Activated naive CD4-positive, alpha-beta T cell treated with anti-CD3 and anti-CD28 coated beads, Interleukin-2, amount 50 U/mL, for 24 hours (primary cell): ENCODE measurements around the gene LANCL1.

ENCODE experiments used
- H3K27ac Mint-ChIP-seq: one replicate; pipeline ENCODE4 v1.8.0; 2021; ENCODE audit warnings: mild to moderate bottlenecking, mixed read lengths
- H3K27me3 Mint-ChIP-seq: one replicate; pipeline ENCODE4 v1.8.0; 2021; ENCODE audit warnings: mixed read lengths
- H3K36me3 Mint-ChIP-seq: one replicate; pipeline ENCODE4 v1.8.0; 2021; ENCODE audit warnings: mixed read lengths
- H3K4me1 Mint-ChIP-seq: one replicate; pipeline ENCODE4 v1.8.0; 2021; ENCODE audit warnings: mixed read lengths
- H3K4me3 Mint-ChIP-seq: one replicate; pipeline ENCODE4 v1.8.0; 2021; ENCODE audit warnings: mild to moderate bottlenecking, mixed read lengths
- H3K9me3 Mint-ChIP-seq: one replicate; pipeline ENCODE4 v1.8.0; 2021; ENCODE audit warnings: mixed read lengths

Gene LANCL1

GRCh38 chr2:210476194-210477128 lies at the start of gene LANCL1:
Gene LANCL1 (minus strand): TSS chr2:210476759. CDS start chr2:210476396, 363 bp downstream.
- peak within 1 kb of the TSS; percentile 98 for H3K27ac Mint-ChIP-seq
- H3K27me3 Mint-ChIP-seq = no peaks in the 10 kb centered on the region
- peak within 1 kb of the TSS; percentile 100 for H3K4me3 Mint-ChIP-seq
- no peaks in the 10 kb centered on the region for H3K9me3 Mint-ChIP-seq
- no peaks in the 10 kb centered on the region for H3K36me3 Mint-ChIP-seq
- peaks cover 70% of the 10 kb centered on the region for H3K4me1 Mint-ChIP-seq

GRCh38 chr2:210524533-210524932 lies 48.0 kb upstream of the LANCL1 start:
- Mint-ChIP-seq H3K27me3 (peaks cover 7% of the 10 kb centered on the region), H3K27ac (no peak overlapping the region), H3K9me3 (no peaks in the 10 kb centered on the region), H3K4me1 (no peaks in the 10 kb centered on the region), H3K36me3 (peaks cover 2% of the 10 kb centered on the region), H3K4me3 (no peak overlapping the region)

- no peak overlapping the region for H3K27ac Mint-ChIP-seq
- peaks cover 2% of the 10 kb centered on the region for H3K36me3 Mint-ChIP-seq
- no peaks in the 10 kb centered on the region for H3K9me3 Mint-ChIP-seq
- H3K4me3 Mint-ChIP-seq = no peak overlapping the region
- H3K4me1 Mint-ChIP-seq = no peaks in the 10 kb centered on the region
- H3K27me3 Mint-ChIP-seq = peaks cover 7% of the 10 kb centered on the region
Observed at GRCh38 chr2:210523650-210524289, 47.2 kb upstream of the LANCL1 start.

- H3K36me3 Mint-ChIP-seq = peaks cover 2% of the 10 kb centered on the region
- peaks cover 9% of the 10 kb centered on the region for H3K27me3 Mint-ChIP-seq
- H3K4me3 Mint-ChIP-seq = no peak overlapping the region
- no peaks in the 10 kb centered on the region for H3K4me1 Mint-ChIP-seq
- no peaks in the 10 kb centered on the region for H3K9me3 Mint-ChIP-seq
- no peak overlapping the region for H3K27ac Mint-ChIP-seq
Observed at GRCh38 chr2:210522399-210522798, 45.8 kb upstream of the LANCL1 start.

GRCh38 chr2:210519594-210519993 lies 43.0 kb upstream of the LANCL1 start:
- H3K27me3 Mint-ChIP-seq = peaks cover 8% of the 10 kb centered on the region
- H3K36me3 Mint-ChIP-seq = peaks cover 2% of the 10 kb centered on the region
- H3K4me1 Mint-ChIP-seq = no peaks in the 10 kb centered on the region
- no peak overlapping the region for H3K27ac Mint-ChIP-seq
- H3K9me3 Mint-ChIP-seq = peaks cover 17% of the 10 kb centered on the region
- no peak overlapping the region for H3K4me3 Mint-ChIP-seq

GRCh38 chr2:210517264-210517663 lies 40.7 kb upstream of the LANCL1 start:
- Mint-ChIP-seq H3K36me3 (peaks cover 2% of the 10 kb centered on the region), H3K27ac (no peak overlapping the region), H3K4me3 (no peak overlapping the region), H3K9me3 (peaks cover 25% of the 10 kb centered on the region), H3K4me1 (no peaks in the 10 kb centered on the region), H3K27me3 (peaks cover 8% of the 10 kb centered on the region)

- Mint-ChIP-seq H3K36me3 (peaks cover 2% of the 10 kb centered on the region), H3K9me3 (peaks cover 25% of the 10 kb centered on the region), H3K4me3 (no peak overlapping the region), H3K27ac (no peak overlapping the region), H3K4me1 (no peaks in the 10 kb centered on the region), H3K27me3 (peaks cover 8% of the 10 kb centered on the region)
Observed at GRCh38 chr2:210515911-210516310, 39.4 kb upstream of the LANCL1 start.

GRCh38 chr2:210503725-210504191 lies 27.2 kb upstream of the LANCL1 start:
- no peaks in the 10 kb centered on the region for H3K36me3 Mint-ChIP-seq
- H3K4me3 Mint-ChIP-seq = no peak overlapping the region
- peaks cover 4% of the 10 kb centered on the region for H3K4me1 Mint-ChIP-seq
- peaks cover 12% of the 10 kb centered on the region for H3K9me3 Mint-ChIP-seq
- no peak overlapping the region for H3K27ac Mint-ChIP-seq
- no peaks in the 10 kb centered on the region for H3K27me3 Mint-ChIP-seq

- peak overlapping the region; percentile 11 for H3K4me3 Mint-ChIP-seq
- H3K27ac Mint-ChIP-seq = no peak overlapping the region
- no peaks in the 10 kb centered on the region for H3K27me3 Mint-ChIP-seq
Observed at GRCh38 chr2:210503001-210503623, 26.6 kb upstream of the LANCL1 start.

GRCh38 chr2:210496512-210496911 lies 20.0 kb upstream of the LANCL1 start:
- Mint-ChIP-seq H3K4me3 (no peak overlapping the region), H3K4me1 (peaks cover 8% of the 10 kb centered on the region), H3K27me3 (no peaks in the 10 kb centered on the region), H3K9me3 (peaks cover 7% of the 10 kb centered on the region), H3K27ac (no peak overlapping the region), H3K36me3 (no peaks in the 10 kb centered on the region)

More at GRCh38 chr2:210503001-210503623, 26.6 kb upstream of the LANCL1 start:
- peaks cover 4% of the 10 kb centered on the region for H3K4me1 Mint-ChIP-seq
- H3K36me3 Mint-ChIP-seq = no peaks in the 10 kb centered on the region
- H3K9me3 Mint-ChIP-seq = peaks cover 12% of the 10 kb centered on the region

GRCh38 chr2:210493528-210493927 lies 17.0 kb upstream of the LANCL1 start:
- Mint-ChIP-seq H3K36me3 (no peaks in the 10 kb centered on the region), H3K4me1 (peaks cover 8% of the 10 kb centered on the region), H3K9me3 (no peaks in the 10 kb centered on the region), H3K27me3 (peaks cover 1% of the 10 kb centered on the region), H3K4me3 (no peak overlapping the region), H3K27ac (no peak overlapping the region)

- Mint-ChIP-seq H3K4me1 (peaks cover 40% of the 10 kb centered on the region), H3K27me3 (no peaks in the 10 kb centered on the region), H3K36me3 (peaks cover 7% of the 10 kb centered on the region), H3K4me3 (no peak overlapping the region), H3K9me3 (peaks cover 11% of the 10 kb centered on the region), H3K27ac (no peak overlapping the region)
Observed at GRCh38 chr2:210481601-210482175, 5.1 kb upstream of the LANCL1 start.

- H3K4me1 Mint-ChIP-seq = peaks cover 44% of the 10 kb centered on the region
- no peak overlapping the region for H3K4me3 Mint-ChIP-seq
- peaks cover 11% of the 10 kb centered on the region for H3K9me3 Mint-ChIP-seq
- H3K27me3 Mint-ChIP-seq = no peaks in the 10 kb centered on the region
- peaks cover 7% of the 10 kb centered on the region for H3K36me3 Mint-ChIP-seq
- no peak overlapping the region for H3K27ac Mint-ChIP-seq
Observed at GRCh38 chr2:210480764-210481163, 4.2 kb upstream of the LANCL1 start.

GRCh38 chr2:210480079-210480478 lies 3.5 kb upstream of the LANCL1 start:
- H3K27me3 Mint-ChIP-seq = no peaks in the 10 kb centered on the region
- no peak overlapping the region for H3K27ac Mint-ChIP-seq
- H3K4me1 Mint-ChIP-seq = peaks cover 48% of the 10 kb centered on the region
- H3K36me3 Mint-ChIP-seq = peaks cover 7% of the 10 kb centered on the region
- H3K4me3 Mint-ChIP-seq = peak overlapping the region; percentile 6
- H3K9me3 Mint-ChIP-seq = peaks cover 11% of the 10 kb centered on the region

- H3K27ac Mint-ChIP-seq = peak overlapping the region; percentile 87
- H3K4me3 Mint-ChIP-seq = peak overlapping the region; percentile 100
- no peaks in the 10 kb centered on the region for H3K36me3 Mint-ChIP-seq
- H3K4me1 Mint-ChIP-seq = peaks cover 59% of the 10 kb centered on the region
- H3K9me3 Mint-ChIP-seq = peaks cover 2% of the 10 kb centered on the region
- no peaks in the 10 kb centered on the region for H3K27me3 Mint-ChIP-seq
Observed at GRCh38 chr2:210478661-210479060, 2.1 kb upstream of the LANCL1 start.
